ENCODE measurements around the gene PRR13.
"Not testable (repeated sequence)": the region's sequence is repeated elsewhere in the genome, so short reads cannot be mapped to it uniquely, and the experiment has no call there.

The PRR13 gene

GRCh38 chr12:53418221-53418620 is 23.3 kb upstream of the PRR13 start:
- H3K4me3 ChIP-seq (ENCODE audit: low read length) = no peak overlapping the region
- no peak for DNase-seq (ENCODE audit: low read depth)
- TF ChIP-seq CTCF (IDR thresholded peaks at IDR 0.05; ENCODE audit: insufficient read depth, low read depth, low read length, missing control alignments) = no peak

- no peak for TF ChIP-seq CTCF (IDR thresholded peaks at IDR 0.05; ENCODE audit: insufficient read depth, low read depth, low read length, missing control alignments)
- no peak for DNase-seq (ENCODE audit: low read depth)
- no peak overlapping the region for H3K4me3 ChIP-seq (ENCODE audit: low read length)
Measured at GRCh38 chr12:53419756-53420155, 21.8 kb upstream of the PRR13 start.

GRCh38 chr12:53422247-53422646 is 19.3 kb upstream of the PRR13 start:
- not testable (repeated sequence) for H3K4me3 ChIP-seq (ENCODE audit: low read length); DNase-seq (ENCODE audit: low read depth)

GRCh38 chr12:53423597-53423996 is 17.9 kb upstream of the PRR13 start, which contains the start of gene AMHR2:
AMHR2 (plus strand) TSS chr12:53423855; CDS start chr12:53423935, 80 bp downstream.
- H3K4me3 ChIP-seq (ENCODE audit: low read length) = no peak within 1 kb of the TSS
- TF ChIP-seq CTCF (IDR thresholded peaks at IDR 0.05; ENCODE audit: insufficient read depth, low read depth, low read length, missing control alignments) = no peak
- DNase-seq (ENCODE audit: low read depth) = no peak

GRCh38 chr12:53424626-53425514 is 16.7 kb upstream of the PRR13 start:
- H3K4me3 ChIP-seq (ENCODE audit: low read length) = no peak overlapping the region
- TF ChIP-seq CTCF (IDR thresholded peaks at IDR 0.05; ENCODE audit: insufficient read depth, low read depth, low read length, missing control alignments) = no peak
- no peak for DNase-seq (ENCODE audit: low read depth)

- no peak for DNase-seq (ENCODE audit: low read depth)
- TF ChIP-seq CTCF (IDR thresholded peaks at IDR 0.05; ENCODE audit: insufficient read depth, low read depth, low read length, missing control alignments) = no peak
- no peak overlapping the region for H3K4me3 ChIP-seq (ENCODE audit: low read length)
Measured at GRCh38 chr12:53425515-53426150, 15.9 kb upstream of the PRR13 start.

GRCh38 chr12:53427905-53428594 is 13.5 kb upstream of the PRR13 start:
- H3K4me3 ChIP-seq (ENCODE audit: low read length) = no peak overlapping the region
- no peak for TF ChIP-seq CTCF (IDR thresholded peaks at IDR 0.05; ENCODE audit: insufficient read depth, low read depth, low read length, missing control alignments)
- peak; percentile 99 for DNase-seq (ENCODE audit: low read depth)

Measured in epithelial cell of esophagus (primary cell).